HG03378 (cell line): ENCODE data around the gene DLG2.
A peak's percentile ranks its signal among the peaks of the same experiment; 100 is the strongest.

Source experiments
- ATAC-seq: cut with Tn5 transposase; IDR thresholded peaks from one replicate; pipeline ENCODE4 v1.9.1; 2021; ENCODE audit warnings: mild to moderate bottlenecking, moderate library complexity; ENCODE audit not compliant: unreplicated experiment

DLG2 gene

DNA sequence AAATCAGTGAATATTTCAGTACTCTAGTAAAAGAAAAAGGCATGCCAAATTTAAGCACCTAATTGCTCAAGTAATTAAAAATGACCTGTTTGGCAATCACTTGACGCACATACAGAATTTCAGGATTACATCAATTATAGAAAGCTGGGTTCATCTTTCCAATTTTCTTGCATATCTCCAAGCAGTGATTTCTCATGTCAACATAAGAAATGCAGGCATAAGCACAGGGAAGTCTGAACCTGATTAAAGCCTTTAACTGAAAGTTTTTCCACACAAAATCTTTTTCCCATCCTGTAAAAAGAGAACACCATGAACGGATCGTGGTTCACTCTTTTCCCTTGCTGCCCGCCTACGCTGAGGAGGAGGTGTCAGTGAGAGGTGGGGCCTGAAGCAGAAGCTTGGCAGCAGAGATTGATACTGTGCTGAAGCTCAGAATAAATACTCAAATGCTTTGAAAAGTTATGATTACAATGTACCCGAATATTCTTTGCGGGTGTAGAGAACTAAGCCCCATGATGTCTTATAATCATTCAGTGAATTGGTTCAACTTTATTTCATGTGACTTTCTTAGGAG is 1636.9 kb downstream of the DLG2 start:
- no peak for ATAC-seq

- ATAC-seq, result no peak
Measured at GRCh38 chr11:83982825-83983224, 1644.3 kb downstream of the DLG2 start.

DNA sequence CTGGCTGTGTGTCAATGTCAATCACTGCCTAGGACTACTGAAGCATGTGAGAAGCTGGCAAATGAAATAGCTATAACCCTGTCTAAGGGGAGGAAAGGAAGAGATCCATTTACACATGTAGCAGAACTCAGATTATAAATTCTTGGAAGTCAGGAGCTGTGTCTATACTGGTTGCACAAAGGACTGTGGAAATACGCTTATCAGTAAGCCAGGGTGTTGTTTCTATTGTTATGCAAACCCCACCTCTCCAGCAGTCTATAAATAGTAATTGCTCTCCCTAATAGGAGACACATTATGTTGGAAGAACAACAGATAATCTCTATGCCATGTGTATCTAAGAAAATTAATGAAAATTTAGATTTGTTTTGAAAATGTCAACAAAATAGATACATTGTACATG is 1647.6 kb downstream of the DLG2 start:
- no peak for ATAC-seq

DNA sequence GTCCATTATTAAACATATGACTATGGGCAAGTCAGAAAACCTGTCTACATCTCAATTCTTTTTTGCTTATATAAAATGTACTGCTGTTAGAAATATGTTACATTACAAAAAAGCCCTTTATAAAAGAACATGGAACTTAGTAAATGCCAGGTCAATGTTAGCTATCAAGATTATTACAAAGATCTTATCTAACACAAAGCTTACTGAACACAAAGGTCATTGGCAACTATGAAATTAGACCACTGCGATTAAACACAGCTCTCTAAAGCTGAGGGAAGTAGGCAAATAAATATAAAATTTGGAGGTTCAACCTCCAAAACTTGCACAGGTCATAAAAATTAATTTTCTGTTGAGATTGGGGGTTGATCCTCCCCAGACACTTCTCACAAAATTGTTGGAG is 1648.2 kb downstream of the DLG2 start:
- no peak for ATAC-seq

DNA sequence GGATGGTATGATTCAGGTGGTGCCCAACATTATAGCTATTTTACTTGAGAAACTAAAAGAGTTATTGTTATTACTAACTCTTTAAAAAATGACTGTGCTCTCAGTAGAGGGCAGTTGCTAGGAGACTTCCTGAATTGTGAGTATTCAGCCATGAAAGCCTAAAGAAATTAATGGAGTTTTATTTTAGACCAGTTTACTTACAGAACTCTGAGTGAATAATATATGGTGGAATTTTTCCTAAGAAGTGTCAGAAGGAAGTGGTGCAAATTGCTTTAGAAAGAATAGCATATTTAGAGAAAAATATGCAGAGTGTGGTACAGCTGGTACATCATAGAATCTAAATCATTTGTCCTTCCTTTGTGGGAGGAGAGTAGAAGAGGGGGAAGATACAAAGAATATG is 1651.1 kb downstream of the DLG2 start:
- no peak for ATAC-seq

GRCh38 chr11:83972536-83972935 is 1654.6 kb downstream of the DLG2 start:
- ATAC-seq, result no peak

DNA sequence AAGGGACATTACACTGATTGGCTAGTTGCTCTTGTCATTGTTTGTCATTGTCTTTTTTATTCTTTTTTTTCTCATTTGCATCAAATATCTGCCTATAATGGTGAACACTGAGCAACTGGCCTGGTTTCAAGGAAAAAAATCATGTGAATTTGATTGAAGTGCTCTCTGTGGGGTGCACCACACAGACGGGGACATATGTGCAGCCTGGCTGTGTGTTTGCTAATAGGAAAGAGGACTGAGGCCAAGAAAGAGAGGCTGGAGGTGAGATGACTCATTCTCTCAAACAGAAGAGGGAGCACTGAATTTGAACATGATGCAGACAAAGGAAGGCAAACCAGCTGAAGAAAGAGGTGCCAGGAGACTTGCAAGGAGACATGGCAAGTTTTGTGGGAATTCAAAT is 1656.1 kb downstream of the DLG2 start:
- ATAC-seq, result no peak

GRCh38 chr11:83970061-83970671 is 1657.0 kb downstream of the DLG2 start:
- peak; percentile 82 for ATAC-seq

DNA sequence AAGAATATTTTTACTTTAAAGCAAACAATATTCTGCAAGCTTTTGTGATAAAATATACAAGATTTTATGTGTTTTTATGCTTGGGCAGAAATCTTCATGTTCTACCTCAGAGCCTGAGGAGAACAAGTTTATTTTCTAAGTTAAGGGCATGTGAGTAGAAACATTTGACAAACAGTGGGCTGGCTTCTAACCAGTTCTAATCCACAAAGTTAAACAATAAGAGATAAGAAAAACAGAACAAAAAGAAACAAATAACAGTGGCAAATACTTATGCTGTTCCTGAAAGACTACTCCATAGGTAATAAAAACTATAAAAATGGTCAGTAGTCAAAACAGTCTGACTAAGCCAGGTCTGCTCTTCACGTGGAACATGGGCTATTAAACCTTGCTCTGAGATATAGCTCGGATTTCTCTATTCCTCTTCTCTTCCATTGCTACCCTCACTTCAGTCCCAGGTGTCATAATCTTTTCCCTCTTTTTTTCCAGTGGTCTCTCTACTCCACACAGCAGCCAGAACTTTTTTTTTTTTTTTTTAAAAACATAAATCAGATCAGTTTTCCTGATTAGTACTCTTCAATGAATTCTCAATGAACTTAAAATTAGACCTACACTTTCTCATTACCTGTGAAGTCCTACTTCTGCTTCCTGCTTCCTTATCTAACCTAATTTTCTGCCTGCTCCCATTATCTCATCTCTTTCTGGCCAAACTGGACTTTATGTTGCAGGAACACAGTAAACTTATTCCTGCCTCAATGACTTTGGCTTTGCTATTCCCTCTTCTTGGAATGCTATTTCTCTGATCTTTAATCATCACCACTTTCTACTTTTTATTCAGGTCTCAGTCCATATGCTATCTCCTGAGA is 1669.9 kb downstream of the DLG2 start:
- ATAC-seq, result no peak

- ATAC-seq, result no peak
Measured at GRCh38 chr11:83956119-83956697, 1670.9 kb downstream of the DLG2 start.

GRCh38 chr11:83954780-83955179 is 1672.4 kb downstream of the DLG2 start:
- no peak for ATAC-seq

DNA sequence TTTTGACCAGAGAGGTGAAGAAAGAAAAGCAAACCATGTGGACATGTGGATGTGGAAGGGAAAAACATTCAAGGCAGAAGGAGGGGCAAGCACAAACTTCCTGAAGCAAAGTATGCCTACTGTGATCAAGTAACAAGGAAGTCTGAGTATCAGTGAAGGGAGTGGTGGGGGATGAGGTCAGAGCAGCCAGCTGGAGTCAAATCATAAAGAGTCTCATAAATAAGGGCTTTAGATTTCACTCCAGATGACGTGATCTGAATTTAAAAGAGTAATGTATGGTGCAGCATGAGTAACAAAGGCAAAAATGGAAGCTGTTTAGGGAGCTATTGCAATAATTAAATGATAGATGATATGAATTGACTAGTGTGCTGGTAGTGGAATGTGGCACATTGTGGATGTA is 1675.6 kb downstream of the DLG2 start:
- no peak for ATAC-seq

GRCh38 chr11:83948200-83948599 is 1678.9 kb downstream of the DLG2 start:
- ATAC-seq, result no peak

DNA sequence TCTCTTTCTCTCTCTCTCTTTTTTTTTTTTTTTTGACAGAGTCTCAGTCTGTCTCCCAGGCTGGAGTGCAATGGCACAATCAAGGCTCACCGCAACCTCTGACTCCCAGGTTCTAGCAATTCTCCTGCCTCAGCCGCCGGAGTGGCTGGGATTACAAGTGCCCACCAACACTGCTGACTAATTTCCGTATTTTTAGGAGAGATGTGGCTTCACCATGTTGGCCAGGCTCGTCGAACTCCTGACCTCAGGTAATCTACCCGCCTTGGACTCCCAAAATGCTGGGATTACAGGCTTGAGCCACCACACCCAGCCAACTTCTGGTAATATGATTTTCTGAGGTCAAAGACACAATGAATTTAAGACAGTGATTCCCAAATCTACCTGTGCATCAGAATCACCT is 1681.2 kb downstream of the DLG2 start:
- ATAC-seq, result no peak

DNA sequence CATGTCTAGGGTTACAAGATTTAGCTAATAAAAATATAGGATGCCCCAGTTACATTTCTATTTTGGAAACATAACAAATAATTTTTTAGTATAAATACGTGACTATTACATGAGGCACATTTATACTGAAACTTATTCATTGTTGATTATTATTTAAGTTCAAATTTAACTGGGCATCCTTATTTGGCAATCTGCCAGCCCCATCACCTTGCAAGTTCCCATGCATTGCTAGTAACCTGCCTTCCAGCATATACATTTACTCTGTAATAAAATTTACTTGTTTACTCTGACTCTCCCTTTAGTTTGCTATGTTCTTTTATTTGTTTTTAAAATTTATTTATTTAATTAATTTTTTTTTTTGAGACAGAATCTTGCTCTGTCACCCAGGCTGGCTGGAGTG is 1686.1 kb downstream of the DLG2 start:
- ATAC-seq, result no peak

- ATAC-seq, result no peak
Measured at GRCh38 chr11:83938148-83938547, 1689.0 kb downstream of the DLG2 start.

DNA sequence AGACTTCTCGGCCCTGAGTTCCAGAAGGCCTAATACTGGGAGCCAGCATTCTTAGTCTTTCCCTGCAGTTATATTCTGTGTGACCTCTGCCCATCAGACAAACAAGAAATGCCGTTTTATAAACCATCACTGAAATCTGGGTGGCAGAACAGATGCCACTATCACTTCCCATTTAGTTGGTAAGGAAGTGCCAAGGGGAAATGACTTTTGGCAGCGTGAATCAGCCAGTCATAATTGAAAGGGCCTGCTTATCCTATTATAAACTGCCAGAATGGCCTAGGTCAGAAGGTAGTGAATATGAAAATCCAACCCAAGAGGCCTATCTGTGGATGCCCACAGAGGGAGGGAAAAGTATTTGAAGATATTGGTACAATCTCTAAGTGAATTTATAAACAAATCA is 1694.1 kb downstream of the DLG2 start:
- no peak for ATAC-seq

GRCh38 chr11:83927422-83927821 is 1699.7 kb downstream of the DLG2 start:
- ATAC-seq, result no peak

GRCh38 chr11:83924795-83925542 is 1702.2 kb downstream of the DLG2 start:
- no peak for ATAC-seq

- no peak for ATAC-seq
Measured at GRCh38 chr11:83923961-83924360, 1703.2 kb downstream of the DLG2 start.

GRCh38 chr11:83922953-83923352 is 1704.2 kb downstream of the DLG2 start:
- ATAC-seq, result no peak
